ENCODE measurements around the gene ENAH.

- TF ChIP-seq REST (IDR thresholded peaks at IDR 0.05; ENCODE audit: low read depth) = no peak
- no peak for TF ChIP-seq MAX (IDR thresholded peaks at IDR 0.05)
- TF ChIP-seq CTCF (IDR thresholded peaks at IDR 0.05 in 2 of 3, conservative IDR thresholded peaks at IDR 0.05 in 1 of 3; ENCODE audit: borderline replicate concordance in 1 of 3, insufficient read depth in 1 of 3, low read depth in 2 of 3, low read length in 2 of 3) = no peak
- TF ChIP-seq ZNF274 (IDR thresholded peaks at IDR 0.05; ENCODE audit: low read depth, low read length) = no peak
- no peak for TF ChIP-seq EZH2 (IDR thresholded peaks at IDR 0.05)
- TF ChIP-seq EGR1 (IDR thresholded peaks at IDR 0.05; ENCODE audit: low read depth) = no peak
- no peak for TF ChIP-seq SIN3A (IDR thresholded peaks at IDR 0.05; ENCODE audit: low read depth)
Measured at GRCh38 chr1:225479996-225480720, 172.8 kb downstream of the ENAH start.
